GM12878 (cell line): ENCODE data around the gene TFF1. TPM values are rescaled to one million over a fixed set of nuclear protein-coding genes. Genes with fewer than 3 reads are reported as not detected.

Source experiments
- ATAC-seq: fragments of 200-7000 bp; cut with Tn5 transposase; 3 replicates; pipeline ENCODE4 v1.9.1; 2020; ENCODE audit warnings: mild to moderate bottlenecking, moderate library complexity
- BruUV-seq: library from RNA; stranded (reverse); fragments of 400-500 nt; replicated peaks from 2 replicates; lab custom pipeline; 2021; lab: Mats Ljungman, UMichigan
- CTCF ChIA-PET: fragments of 300-600 bp; sonication (Branson Sonifier 250); formaldehyde crosslinking; extraction: SDS; loops from one replicate; lab custom pipeline; 2021; ENCODE audit warnings: inconsistent platforms; lab: Yijun Ruan, JAX
- POLR2A ChIA-PET: fragments of 350-600 bp; formaldehyde crosslinking; extraction: SDS; loops from one replicate; lab custom pipeline; 2021; ENCODE audit warnings: inconsistent platforms; lab: Charles Lee
- RAD21 ChIA-PET: fragments of 300-600 bp; sonication (Branson Sonifier 250); formaldehyde crosslinking; loops from one replicate; lab custom pipeline; 2023; ENCODE audit warnings: antibody characterized with exemption; ENCODE audit not compliant: unreplicated experiment; lab: Charles Lee
- SMC1A ChIA-PET: fragments of 300-600 bp; sonication (Branson Sonifier 250); formaldehyde crosslinking; loops from one replicate; lab custom pipeline; 2023; ENCODE audit not compliant: unreplicated experiment, uncharacterized antibody; lab: Charles Lee
- DNase-seq: peaks from one replicate; pipeline ENCODE4 v3.0.0-alpha.2; 2011; ENCODE audit warnings: low read depth, low spot score
- FAIRE-seq: peaks from 3 replicates; lab custom pipeline; 2011; peaks lifted over from hg19 to GRCh38; lab: Jason Lieb, UNC
- H2AFZ ChIP-seq: 2 replicates; pipeline ENCODE4 v1.6.0; 2011; ENCODE audit warnings: low read depth, low read length, control low read depth; ENCODE audit not compliant: control insufficient read depth
- H3K27ac ChIP-seq: 2 replicates; pipeline ENCODE4 v1.5.1; 2011; ENCODE audit warnings: control low read depth; ENCODE audit not compliant: control insufficient read depth, insufficient read depth
- H3K27me3 ChIP-seq, 2 experiments: replicated peaks in 1 of 2; 2 replicates each; pipeline versions ENCODE4 v1.6.0 to v1.6.1; 2011; ENCODE audit warnings: low read length in 1 of 2; ENCODE audit not compliant: control insufficient read depth in 2 of 2, insufficient read depth in 2 of 2
- H3K36me3 ChIP-seq, 2 experiments: 2 replicates each; pipeline ENCODE4 v1.5.1; 2011; ENCODE audit warnings: low read length in 1 of 2; ENCODE audit not compliant: control insufficient read depth in 2 of 2, insufficient read depth in 2 of 2
- H3K4me1 ChIP-seq: 2 replicates; pipeline ENCODE4 v1.6.1; 2011; ENCODE audit warnings: mild to moderate bottlenecking, low read length, moderate library complexity, mixed read lengths; ENCODE audit not compliant: control insufficient read depth, insufficient read depth
- H3K4me2 ChIP-seq: 2 replicates; pipeline ENCODE4 v1.6.0; 2011; ENCODE audit warnings: control low read depth; ENCODE audit not compliant: control insufficient read depth, insufficient read depth
- H3K4me3 ChIP-seq: fragments of 200-600 bp; sonication (generic); 2 replicates; pipeline ENCODE4 v1.5.1; 2016
- H3K79me2 ChIP-seq: 2 replicates; pipeline ENCODE4 v1.6.0; 2011; ENCODE audit warnings: low read length; ENCODE audit not compliant: control insufficient read depth, insufficient read depth
- H3K9ac ChIP-seq: 2 replicates; pipeline ENCODE4 v1.8.0; 2011; ENCODE audit warnings: low read length, control low read depth, mixed read lengths; ENCODE audit not compliant: control insufficient read depth, insufficient read depth
- H3K9me3 ChIP-seq: replicated peaks from 3 replicates; pipeline ENCODE4 v1.5.1; 2011; ENCODE audit warnings: mild to moderate bottlenecking, low read length; ENCODE audit not compliant: control insufficient read depth, insufficient read depth
- H4K20me1 ChIP-seq: 2 replicates; pipeline ENCODE4 v1.6.0; 2011; ENCODE audit not compliant: control insufficient read depth, insufficient read depth
- ASH2L ChIP-seq: fragments of 300-600, 200-600 bp; sonication (generic); IDR thresholded peaks from 2 replicates; pipeline ENCODE4 v1.6.1; 2017; ENCODE audit warnings: low read depth, mild to moderate bottlenecking, borderline replicate concordance
- ESRRA ChIP-seq: IDR thresholded peaks from 2 replicates; pipeline ENCODE4 v1.6.1; 2012; ENCODE audit warnings: mild to moderate bottlenecking, low read length, improper control_type of control experiment
- FOXK2 ChIP-seq: fragments of 450-650 bp; IDR thresholded peaks from 2 replicates; pipeline ENCODE4 v1.6.1; 2017; ENCODE audit warnings: mild to moderate bottlenecking, moderate library complexity
- FOXM1 ChIP-seq: IDR thresholded peaks from 2 replicates; pipeline ENCODE4 v1.6.1; 2012; ENCODE audit warnings: low read depth, mild to moderate bottlenecking, inconsistent platforms, low read length, moderate library complexity
- HCFC1 ChIP-seq: fragments of 150-350 bp; IDR thresholded peaks from 2 replicates; pipeline ENCODE4 v1.6.1; 2014; ENCODE audit warnings: low read length
- IKZF1 ChIP-seq: fragments of 450-650 bp; conservative IDR thresholded peaks from 2 replicates; pipeline ENCODE4 v1.6.1; 2017; ENCODE audit warnings: antibody characterized with exemption, mild to moderate bottlenecking
- MYB ChIP-seq: fragments of 150-350 bp; IDR thresholded peaks from 2 replicates; pipeline ENCODE4 v1.6.1; 2014; ENCODE audit warnings: mild to moderate bottlenecking, low read depth, low read length, borderline replicate concordance
- NFIC ChIP-seq: IDR thresholded peaks from 2 replicates; pipeline ENCODE4 v1.6.1; 2012; ENCODE audit warnings: low read depth, mild to moderate bottlenecking, inconsistent platforms, low read length, moderate library complexity
- NRF1 ChIP-seq: conservative IDR thresholded peaks from 2 replicates; pipeline ENCODE4 v1.6.1; 2011; ENCODE audit warnings: mild to moderate bottlenecking, low read depth, low read length, improper control_type of control experiment
- PAX5 ChIP-seq: IDR thresholded peaks from 2 replicates; pipeline ENCODE4 v1.6.1; 2011; ENCODE audit warnings: low read depth, low read length, borderline replicate concordance
- RAD51 ChIP-seq: fragments of 450-650 bp; IDR thresholded peaks from 2 replicates; pipeline ENCODE4 v1.6.1; 2016; ENCODE audit warnings: moderate library complexity, mild to moderate bottlenecking, inconsistent platforms
- SUPT20H ChIP-seq: IDR thresholded peaks from 2 replicates; pipeline ENCODE4 v1.6.1; 2011; ENCODE audit warnings: low read depth, mild to moderate bottlenecking, low read length, moderate library complexity, borderline replicate concordance; ENCODE audit not compliant: control insufficient read depth
- TCF7 ChIP-seq: IDR thresholded peaks from 2 replicates; pipeline ENCODE4 v1.6.1; 2014; ENCODE audit warnings: antibody characterized with exemption, borderline replicate concordance
- WGBS: methylation state at CpG from one replicate; pipeline ENCODE4 v1.1.6; 2016; ENCODE audit warnings: low lambda C conversion rate; ENCODE audit not compliant: insufficient replicate concordance, insufficient coverage; ENCODE audit errors: missing lambda C conversion rate; 5-methylcytosine and 5-hydroxymethylcytosine counted together
- in situ Hi-C: fragments of 300-500 bp; cut with MboI; formaldehyde crosslinking; loops from 9 replicates; pipeline ENCODE4 v1.14.3; 2018; ENCODE audit warnings: mixed read lengths
- intact Hi-C: fragments of 100-400 bp; cut with micrococcal nuclease; formaldehyde crosslinking; loops from one replicate; pipeline ENCODE4 v1.14.2; 2022; ENCODE audit not compliant: unreplicated experiment
- polyA plus RNA-seq, 11 experiments: library from polyadenylated mRNA; depleted of rRNA in 4 of 11; unstranded in 6 of 11; stranded (reverse) in 5 of 11; fragments of >200 nt; fragmentation: Nextera tagmentation in 4 of 11; fragmentation: Illumina TruSeq in 1 of 11; extraction: Ambion mirVana in 4 of 11; extraction: Trizol in 1 of 11; gene quantifications; 1 replicate in 1 of 11; 2 replicates in 10 of 11; pipeline versions ENCODE4 v1.2.1 to v1.2.3, GENCODE V29; 2011 to 2016; ENCODE audit warnings: inconsistent platforms in 2 of 11, missing spikeins in 2 of 11, low read depth in 1 of 11
- total RNA-seq, 4 experiments: library from RNA; depleted of rRNA in 3 of 4; stranded (reverse); fragments of >200 nt in 3 of 4; fragmentation: Illumina TruSeq in 1 of 4; extraction: Trizol in 1 of 4; gene quantifications; 2 replicates each; pipeline versions ENCODE4 v1.2.1 to v1.2.3, GENCODE V29; 2013 to 2021
- TF ChIP-seq, protein P1 (sequence below): fragments of 450-650 bp; IDR thresholded peaks from 2 replicates; pipeline ENCODE4 v1.6.1; 2017; ENCODE audit warnings: mild to moderate bottlenecking, moderate library complexity
- TF ChIP-seq, protein P2 (sequence below): IDR thresholded peaks from 2 replicates; pipeline ENCODE4 v1.6.1; 2012; ENCODE audit warnings: low read depth, low read length, improper control_type of control experiment

The TFF1 gene
- total and polyA plus RNA-seq, 10 of the 15 experiments (the other 5 are each of a cell fraction or from before 2014, with no cell fraction given) = 0.13 TPM; not detected in 9

DNA sequence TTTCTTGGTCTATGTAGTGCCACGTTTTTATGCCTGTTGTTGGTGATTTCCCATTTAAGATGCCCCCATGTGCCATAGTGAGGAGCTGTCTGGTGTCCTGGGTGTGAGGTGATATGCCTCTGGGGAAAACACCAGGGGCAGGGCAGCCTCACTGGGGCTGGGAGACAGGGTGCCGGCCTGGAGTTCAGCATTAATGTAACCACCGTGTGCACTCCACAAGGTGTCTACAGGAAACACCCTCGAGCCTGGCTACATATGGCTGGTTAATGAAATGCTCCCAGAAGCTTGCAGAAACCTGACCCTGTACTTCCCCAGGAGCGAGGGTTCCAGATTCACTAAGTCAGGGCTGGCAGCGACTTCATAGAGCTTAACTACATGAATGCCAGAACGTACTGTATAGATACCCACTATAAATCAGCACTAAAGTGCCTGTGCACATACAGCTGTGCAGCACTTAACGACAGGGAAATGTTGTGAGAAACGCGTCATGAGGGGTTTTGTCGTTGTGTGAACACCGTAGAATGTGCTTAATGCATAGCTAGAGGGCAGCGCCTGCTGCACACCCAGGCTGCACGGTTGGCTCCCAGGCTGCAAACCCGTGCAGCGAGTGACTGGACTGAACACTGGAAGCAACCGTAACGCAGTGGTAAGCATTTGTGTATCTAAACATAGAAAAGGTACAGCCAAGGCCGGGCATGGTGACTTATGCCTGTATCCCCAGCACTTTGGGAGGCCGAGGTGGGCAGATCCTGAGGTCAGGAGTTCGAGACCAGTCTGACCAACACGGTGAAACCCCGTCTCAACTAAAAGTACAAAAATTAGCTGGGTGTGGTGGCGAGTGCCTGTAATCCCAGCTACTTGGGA, 25.9 kb downstream of the TFF1 start:
- CTCF ChIA-PET = interaction anchor here (1.1 to 2.7 kb wide), 3 partner anchors 30 to 197 kb away, joined by 3 to 12 read pairs (median 5); no protein-coding TSS in a partner anchor
- ATAC-seq (peak; percentile 59), DNase-seq (no peak)

More for the DNA sequence above, 25.9 kb downstream of the TFF1 start:
- POLR2A ChIA-PET = no interaction called here
- H3K27ac ChIP-seq = no peak overlapping the region
- no peak overlapping the region for H3K9ac ChIP-seq
- no peak overlapping the region for H3K4me2 ChIP-seq
- RAD21 ChIA-PET = interaction anchor here (0.8 to 2.6 kb wide), 4 partner anchors 53 to 197 kb away, joined by 3 to 13 read pairs (median 6); no protein-coding TSS in a partner anchor
- WGBS = 69% methylated on average over 24 of the region's 24 CpGs
- no peak for TF ChIP-seq PAX5
- TF ChIP-seq, protein P1, sequence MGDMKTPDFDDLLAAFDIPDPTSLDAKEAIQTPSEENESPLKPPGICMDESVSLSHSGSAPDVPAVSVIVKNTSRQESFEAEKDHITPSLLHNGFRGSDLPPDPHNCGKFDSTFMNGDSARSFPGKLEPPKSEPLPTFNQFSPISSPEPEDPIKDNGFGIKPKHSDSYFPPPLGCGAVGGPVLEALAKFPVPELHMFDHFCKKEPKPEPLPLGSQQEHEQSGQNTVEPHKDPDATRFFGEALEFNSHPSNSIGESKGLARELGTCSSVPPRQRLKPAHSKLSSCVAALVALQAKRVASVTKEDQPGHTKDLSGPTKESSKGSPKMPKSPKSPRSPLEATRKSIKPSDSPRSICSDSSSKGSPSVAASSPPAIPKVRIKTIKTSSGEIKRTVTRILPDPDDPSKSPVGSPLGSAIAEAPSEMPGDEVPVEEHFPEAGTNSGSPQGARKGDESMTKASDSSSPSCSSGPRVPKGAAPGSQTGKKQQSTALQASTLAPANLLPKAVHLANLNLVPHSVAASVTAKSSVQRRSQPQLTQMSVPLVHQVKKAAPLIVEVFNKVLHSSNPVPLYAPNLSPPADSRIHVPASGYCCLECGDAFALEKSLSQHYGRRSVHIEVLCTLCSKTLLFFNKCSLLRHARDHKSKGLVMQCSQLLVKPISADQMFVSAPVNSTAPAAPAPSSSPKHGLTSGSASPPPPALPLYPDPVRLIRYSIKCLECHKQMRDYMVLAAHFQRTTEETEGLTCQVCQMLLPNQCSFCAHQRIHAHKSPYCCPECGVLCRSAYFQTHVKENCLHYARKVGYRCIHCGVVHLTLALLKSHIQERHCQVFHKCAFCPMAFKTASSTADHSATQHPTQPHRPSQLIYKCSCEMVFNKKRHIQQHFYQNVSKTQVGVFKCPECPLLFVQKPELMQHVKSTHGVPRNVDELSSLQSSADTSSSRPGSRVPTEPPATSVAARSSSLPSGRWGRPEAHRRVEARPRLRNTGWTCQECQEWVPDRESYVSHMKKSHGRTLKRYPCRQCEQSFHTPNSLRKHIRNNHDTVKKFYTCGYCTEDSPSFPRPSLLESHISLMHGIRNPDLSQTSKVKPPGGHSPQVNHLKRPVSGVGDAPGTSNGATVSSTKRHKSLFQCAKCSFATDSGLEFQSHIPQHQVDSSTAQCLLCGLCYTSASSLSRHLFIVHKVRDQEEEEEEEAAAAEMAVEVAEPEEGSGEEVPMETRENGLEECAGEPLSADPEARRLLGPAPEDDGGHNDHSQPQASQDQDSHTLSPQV = no peak
- no peak for TF ChIP-seq NFIC
- no peak for TF ChIP-seq HCFC1
- TF ChIP-seq, protein P2, sequence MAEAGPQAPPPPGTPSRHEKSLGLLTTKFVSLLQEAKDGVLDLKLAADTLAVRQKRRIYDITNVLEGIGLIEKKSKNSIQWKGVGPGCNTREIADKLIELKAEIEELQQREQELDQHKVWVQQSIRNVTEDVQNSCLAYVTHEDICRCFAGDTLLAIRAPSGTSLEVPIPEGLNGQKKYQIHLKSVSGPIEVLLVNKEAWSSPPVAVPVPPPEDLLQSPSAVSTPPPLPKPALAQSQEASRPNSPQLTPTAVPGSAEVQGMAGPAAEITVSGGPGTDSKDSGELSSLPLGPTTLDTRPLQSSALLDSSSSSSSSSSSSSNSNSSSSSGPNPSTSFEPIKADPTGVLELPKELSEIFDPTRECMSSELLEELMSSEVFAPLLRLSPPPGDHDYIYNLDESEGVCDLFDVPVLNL = no peak
- TF ChIP-seq FOXK2 = no peak
- no peak for TF ChIP-seq TCF7
- TF ChIP-seq MYB = no peak
- no peak for TF ChIP-seq ESRRA
- TF ChIP-seq ASH2L = no peak
- TF ChIP-seq FOXM1 = no peak
- TF ChIP-seq NRF1 = no peak
- TF ChIP-seq IKZF1 = no peak
- TF ChIP-seq RAD51 = no peak
- TF ChIP-seq SUPT20H = no peak
- H3K27me3 ChIP-seq = no peaks in the 10 kb centered on the region
- no peak for FAIRE-seq
- H3K79me2 ChIP-seq = no peaks in the 10 kb centered on the region
- H3K4me1 ChIP-seq = peaks cover 13% of the 10 kb centered on the region
- BruUV-seq = no TSS peak
- no peaks in the 10 kb centered on the region for H3K9me3 ChIP-seq
- SMC1A ChIA-PET = interaction anchor here (0.6 to 6.7 kb wide), 5 partner anchors 9 to 195 kb away, joined by 3 to 41 read pairs (median 4); no protein-coding TSS in a partner anchor
- H4K20me1 ChIP-seq = no peaks in the 10 kb centered on the region
- in situ Hi-C loops (no loop called here), intact Hi-C loops (no loop called here)
- H2AFZ ChIP-seq = no peak overlapping the region
- no peaks in the 10 kb centered on the region for H3K36me3 ChIP-seq
- no peak overlapping the region for H3K4me3 ChIP-seq
